Stimulated activated naive CD8-positive, alpha-beta T cell treated with anti-CD3 and anti-CD28 coated beads, Interleukin-15, amount 100 ng/mL, for 72 hours (primary cell): ENCODE measurements around the gene REG1B.

Experiments
- ATAC-seq: fragments of 150-1000 bp; cut with Tn5 transposase; 2 replicates; pipeline ENCODE4 v1.10.0; 2021; ENCODE audit warnings: mild to moderate bottlenecking, moderate library complexity
- DNase-seq, 2 donors: peaks; one replicate each; pipeline ENCODE4 v3.0.0; 2021 to 2022
- H3K27ac Mint-ChIP-seq, 2 donors: one replicate each; pipeline ENCODE4 v1.8.0; 2022; ENCODE audit warnings: mild to moderate bottlenecking in 2 of 2, mixed read lengths in 2 of 2, moderate library complexity in 2 of 2
- H3K27me3 Mint-ChIP-seq: one replicate; pipeline ENCODE4 v1.8.0; 2022; ENCODE audit warnings: mixed read lengths
- H3K4me1 Mint-ChIP-seq: one replicate; pipeline ENCODE4 v1.8.0; 2022; ENCODE audit warnings: mild to moderate bottlenecking, mixed read lengths
- H3K4me3 Mint-ChIP-seq, 2 donors: one replicate each; pipeline ENCODE4 v1.8.0; 2022; ENCODE audit warnings: mild to moderate bottlenecking in 2 of 2, mixed read lengths in 2 of 2, moderate library complexity in 1 of 2
- H3K9me3 Mint-ChIP-seq, 2 donors: one replicate each; pipeline ENCODE4 v1.8.0; 2022; ENCODE audit warnings: mixed read lengths in 2 of 2

The REG1B gene

GRCh38 chr2:79087785-79088364, at the start of gene REG1B:
Gene REG1B, minus strand, starts transcription at chr2:79087993. Its CDS starts 381 bp downstream, at chr2:79087612.
- H3K4me1 Mint-ChIP-seq: no peaks in the 10 kb centered on the region

GRCh38 chr2:79131687-79132086, 43.9 kb upstream of the REG1B start:
- ATAC-seq (no peak), DNase-seq (no peak)
- Mint-ChIP-seq H3K27me3 (no peaks in the 10 kb centered on the region), H3K4me3 (no peak overlapping the region), H3K27ac (no peak overlapping the region), H3K4me1 (no peaks in the 10 kb centered on the region), H3K9me3 (peaks cover 0 to 9% of the 10 kb centered on the region in 2 donors)

More at GRCh38 chr2:79087785-79088364, at the start of gene REG1B:
- peaks cover 9 to 20% of the 10 kb centered on the region in 2 donors for H3K9me3 Mint-ChIP-seq
- H3K4me3 Mint-ChIP-seq: no peak within 1 kb of the TSS
- H3K27me3 Mint-ChIP-seq: no peaks in the 10 kb centered on the region
- ATAC-seq: no peak
- DNase-seq: no peak
- H3K27ac Mint-ChIP-seq: no peak within 1 kb of the TSS

GRCh38 chr2:79129804-79130203, 42.0 kb upstream of the REG1B start:
- ATAC-seq (no peak), DNase-seq (no peak)
- H3K4me1 Mint-ChIP-seq: no peaks in the 10 kb centered on the region
- H3K27ac Mint-ChIP-seq: no peak overlapping the region
- peaks cover 0 to 9% of the 10 kb centered on the region in 2 donors for H3K9me3 Mint-ChIP-seq
- no peaks in the 10 kb centered on the region for H3K27me3 Mint-ChIP-seq
- H3K4me3 Mint-ChIP-seq: no peak overlapping the region

- Mint-ChIP-seq H3K27ac (no peak overlapping the region), H3K4me3 (no peak overlapping the region), H3K9me3 (peaks cover 0 to 7% of the 10 kb centered on the region in 2 donors), H3K27me3 (no peaks in the 10 kb centered on the region), H3K4me1 (no peaks in the 10 kb centered on the region)
- DNase-seq: no peak
- ATAC-seq: no peak
These were observed 41.5 kb upstream of the REG1B start for GRCh38 chr2:79129260-79129659.

GRCh38 chr2:79128406-79128805, 40.6 kb upstream of the REG1B start:
- DNase-seq: no peak

GRCh38 chr2:79125721-79125985, 37.9 kb upstream of the REG1B start:
- H3K4me3 Mint-ChIP-seq: no peak overlapping the region
- no peaks in the 10 kb centered on the region for H3K4me1 Mint-ChIP-seq
- DNase-seq (no peak), ATAC-seq (no peak)
- no peak overlapping the region for H3K27ac Mint-ChIP-seq
- H3K9me3 Mint-ChIP-seq: peaks cover 0 to 5% of the 10 kb centered on the region in 2 donors
- H3K27me3 Mint-ChIP-seq: no peaks in the 10 kb centered on the region

More at GRCh38 chr2:79128406-79128805, 40.6 kb upstream of the REG1B start:
- no peak for ATAC-seq
- H3K9me3 Mint-ChIP-seq: no peaks in the 10 kb centered on the region
- no peaks in the 10 kb centered on the region for H3K4me1 Mint-ChIP-seq
- no peaks in the 10 kb centered on the region for H3K27me3 Mint-ChIP-seq
- H3K4me3 Mint-ChIP-seq: no peak overlapping the region
- no peak overlapping the region for H3K27ac Mint-ChIP-seq

GRCh38 chr2:79124907-79125720, 37.3 kb upstream of the REG1B start:
- peaks cover 0 to 5% of the 10 kb centered on the region in 2 donors for H3K9me3 Mint-ChIP-seq
- no peak for ATAC-seq
- H3K27me3 Mint-ChIP-seq: no peaks in the 10 kb centered on the region
- no peak for DNase-seq
- H3K4me3 Mint-ChIP-seq: no peak overlapping the region
- H3K27ac Mint-ChIP-seq: no peak overlapping the region
- H3K4me1 Mint-ChIP-seq: no peaks in the 10 kb centered on the region

- no peak overlapping the region for H3K4me3 Mint-ChIP-seq
- no peak for DNase-seq
- H3K27ac Mint-ChIP-seq: no peak overlapping the region
- ATAC-seq: no peak
- H3K4me1 Mint-ChIP-seq: no peaks in the 10 kb centered on the region
- H3K27me3 Mint-ChIP-seq: no peaks in the 10 kb centered on the region
- H3K9me3 Mint-ChIP-seq: peaks cover 0 to 5% of the 10 kb centered on the region in 2 donors
These were observed 34.9 kb upstream of the REG1B start for GRCh38 chr2:79122676-79123075.

GRCh38 chr2:79120194-79120713, 32.5 kb upstream of the REG1B start, which contains the start of gene REG1A:
Gene REG1A, plus strand, starts transcription at chr2:79120488. Its CDS starts 374 bp downstream, at chr2:79120862.
- DNase-seq: no peak
- no peak for ATAC-seq
- Mint-ChIP-seq H3K9me3 (peaks cover 1 to 5% of the 10 kb centered on the region in 2 donors), H3K27ac (no peak within 1 kb of the TSS), H3K4me3 (no peak within 1 kb of the TSS), H3K27me3 (no peaks in the 10 kb centered on the region), H3K4me1 (no peaks in the 10 kb centered on the region)

GRCh38 chr2:79116997-79117928, 29.5 kb upstream of the REG1B start:
- ATAC-seq: no peak
- Mint-ChIP-seq H3K27me3 (no peaks in the 10 kb centered on the region), H3K9me3 (peaks cover 5 to 7% of the 10 kb centered on the region in 2 donors), H3K4me1 (no peaks in the 10 kb centered on the region), H3K4me3 (no peak overlapping the region), H3K27ac (no peak overlapping the region)
- no peak for DNase-seq

GRCh38 chr2:79114797-79115494, 27.2 kb upstream of the REG1B start:
- DNase-seq (no peak), ATAC-seq (no peak)
- peaks cover 0 to 13% of the 10 kb centered on the region in 2 donors for H3K9me3 Mint-ChIP-seq
- H3K4me3 Mint-ChIP-seq: no peak overlapping the region
- H3K27ac Mint-ChIP-seq: no peak overlapping the region
- H3K4me1 Mint-ChIP-seq: no peaks in the 10 kb centered on the region
- H3K27me3 Mint-ChIP-seq: no peaks in the 10 kb centered on the region

- ATAC-seq (no peak), DNase-seq (no peak)
- no peaks in the 10 kb centered on the region for H3K27me3 Mint-ChIP-seq
- no peak overlapping the region for H3K27ac Mint-ChIP-seq
- no peaks in the 10 kb centered on the region for H3K4me1 Mint-ChIP-seq
- H3K9me3 Mint-ChIP-seq: peaks cover 0 to 14% of the 10 kb centered on the region in 2 donors
- no peak overlapping the region for H3K4me3 Mint-ChIP-seq
These were observed 24.5 kb upstream of the REG1B start for GRCh38 chr2:79112269-79112668.

- H3K27me3 Mint-ChIP-seq: no peaks in the 10 kb centered on the region
- DNase-seq: no peak
- peaks cover 7 to 13% of the 10 kb centered on the region in 2 donors for H3K9me3 Mint-ChIP-seq
- no peak overlapping the region for H3K4me3 Mint-ChIP-seq
- no peak for ATAC-seq
- H3K4me1 Mint-ChIP-seq: no peaks in the 10 kb centered on the region
- H3K27ac Mint-ChIP-seq: no peak overlapping the region
These were observed 17.5 kb upstream of the REG1B start for GRCh38 chr2:79105259-79105658.

- H3K27me3 Mint-ChIP-seq: no peaks in the 10 kb centered on the region
- DNase-seq: no peak
- H3K4me3 Mint-ChIP-seq: no peak overlapping the region
- no peak overlapping the region for H3K27ac Mint-ChIP-seq
- ATAC-seq: no peak
- H3K4me1 Mint-ChIP-seq: no peaks in the 10 kb centered on the region
- H3K9me3 Mint-ChIP-seq: peaks cover 8 to 14% of the 10 kb centered on the region in 2 donors
These were observed 15.4 kb upstream of the REG1B start for GRCh38 chr2:79103214-79103613.

GRCh38 chr2:79101024-79101423, 13.2 kb upstream of the REG1B start:
- Mint-ChIP-seq H3K27ac (no peak overlapping the region), H3K9me3 (peaks cover 20 to 24% of the 10 kb centered on the region in 2 donors), H3K4me3 (no peak overlapping the region), H3K27me3 (no peaks in the 10 kb centered on the region), H3K4me1 (no peaks in the 10 kb centered on the region)
- DNase-seq (no peak), ATAC-seq (no peak)
